HUES6 (cell line): ENCODE data around the gene DDX39A.
"Not testable (repeated sequence)": the region's sequence is repeated elsewhere in the genome, so short reads cannot be mapped to it uniquely, and the experiment has no call there.

Experiments used
- H3K27ac ChIP-seq: 2 replicates; pipeline ENCODE4 v1.7.0; 2013; ENCODE audit warnings: low read depth, mild to moderate bottlenecking, low read length, inconsistent platforms
- H3K27me3 ChIP-seq: 2 replicates; pipeline ENCODE4 v1.6.1; 2013; ENCODE audit warnings: low read length; ENCODE audit not compliant: control insufficient read depth, insufficient read depth
- H3K36me3 ChIP-seq: 2 replicates; pipeline ENCODE4 v1.6.1; 2013; ENCODE audit warnings: low read length; ENCODE audit not compliant: control insufficient read depth, insufficient read depth
- H3K4me1 ChIP-seq: 2 replicates; pipeline ENCODE4 v1.6.1; 2013; ENCODE audit warnings: low read length; ENCODE audit not compliant: control insufficient read depth, insufficient read depth
- H3K4me3 ChIP-seq: 2 replicates; pipeline ENCODE4 v1.5.1; 2013; ENCODE audit warnings: low read depth, low read length
- H3K9ac ChIP-seq: one replicate; pipeline ENCODE4 v1.6.1; 2013; ENCODE audit warnings: mild to moderate bottlenecking, low read length
- H3K9me3 ChIP-seq: 2 replicates; pipeline ENCODE4 v1.6.1; 2013; ENCODE audit warnings: low read depth, low read length; ENCODE audit not compliant: control insufficient read depth, insufficient read depth

DDX39A gene

GRCh38 chr19:14368011-14368513 lies 51.1 kb downstream of the DDX39A start:
- no peaks in the 10 kb centered on the region for H3K27me3 ChIP-seq
- no peaks in the 10 kb centered on the region for H3K9me3 ChIP-seq
- H3K4me1 ChIP-seq: peaks cover 22% of the 10 kb centered on the region; the same call in 1 of the 2 replicates
- H3K36me3 ChIP-seq: no peaks in the 10 kb centered on the region
- H3K9ac ChIP-seq: no peak overlapping the region
- H3K27ac ChIP-seq: no peak overlapping the region
- H3K4me3 ChIP-seq: no peak overlapping the region

DNA sequence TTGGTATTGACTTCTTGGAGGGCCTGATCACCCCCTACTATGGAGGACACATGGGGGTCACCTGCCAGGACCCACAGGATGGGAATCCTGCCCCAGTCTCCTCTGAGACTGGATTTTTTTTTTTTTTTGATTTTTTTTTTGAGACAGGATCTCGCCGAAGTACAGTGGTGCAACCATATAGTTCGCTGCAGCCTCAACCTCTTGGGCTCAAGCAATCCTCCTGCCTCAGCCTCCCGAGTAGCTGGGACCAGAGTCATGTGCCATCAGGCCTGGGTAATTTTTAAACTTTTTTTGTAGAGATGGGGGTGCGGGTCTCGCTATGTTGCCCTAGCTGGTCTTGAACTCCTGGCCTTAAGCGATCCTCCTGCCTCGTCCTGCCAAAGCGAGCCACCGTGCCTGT lies 52.1 kb downstream of the DDX39A start:
- H3K4me3 ChIP-seq: no peak overlapping the region
- peaks cover 13% of the 10 kb centered on the region; the same call in 1 of the 2 replicates for H3K4me1 ChIP-seq
- H3K9me3 ChIP-seq: no peaks in the 10 kb centered on the region
- H3K9ac ChIP-seq: no peak overlapping the region
- H3K27me3 ChIP-seq: no peaks in the 10 kb centered on the region
- H3K36me3 ChIP-seq: no peaks in the 10 kb centered on the region
- H3K27ac ChIP-seq: no peak overlapping the region

- Histone ChIP-seq H3K27me3 (no peaks in the 10 kb centered on the region), H3K27ac (no peak overlapping the region), H3K9ac (no peak overlapping the region), H3K4me1 (peaks cover 15% of the 10 kb centered on the region; the same call in 1 of the 2 replicates), H3K4me3 (no peak overlapping the region), H3K36me3 (no peaks in the 10 kb centered on the region), H3K9me3 (no peaks in the 10 kb centered on the region)
These were observed 52.6 kb downstream of the DDX39A start for GRCh38 chr19:14366529-14366928.

- Histone ChIP-seq H3K27ac (peak overlapping the region; percentile 93; the same call in 1 of the 2 replicates), H3K9ac (peak overlapping the region; percentile 80), H3K4me3 (peak overlapping the region; percentile 61)
- H3K27me3 ChIP-seq, H3K9me3 ChIP-seq, H3K4me1 ChIP-seq, H3K36me3 ChIP-seq: not testable (repeated sequence)
These were observed 55.1 kb downstream of the DDX39A start for GRCh38 chr19:14364098-14364443.

GRCh38 chr19:14363183-14364097 lies 55.7 kb downstream of the DDX39A start:
- peaks cover 7% of the 10 kb centered on the region; the same call in 1 of the 2 replicates for H3K4me1 ChIP-seq
- peak overlapping the region; percentile 80 for H3K9ac ChIP-seq
- H3K27ac ChIP-seq: peak overlapping the region; percentile 93

DNA sequence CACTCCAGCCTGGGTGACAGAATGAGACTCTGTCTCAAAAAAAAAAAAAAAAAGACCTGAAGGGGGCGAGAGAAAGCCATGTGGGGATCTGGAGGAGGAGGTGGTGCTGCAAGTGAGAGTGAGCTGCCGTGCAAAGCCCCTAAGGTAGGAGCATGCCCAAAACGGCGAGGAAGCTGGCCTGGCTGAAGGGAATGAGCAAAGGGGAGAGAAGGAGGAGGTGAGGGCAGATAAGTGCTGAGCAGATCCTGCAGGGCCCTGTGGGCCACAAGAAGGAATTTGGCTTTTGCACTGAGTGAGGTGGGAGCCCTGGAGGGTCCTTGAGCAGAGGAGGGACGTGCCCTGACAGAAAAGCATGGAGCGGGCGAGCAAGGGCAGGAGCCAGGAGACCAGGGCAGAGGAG lies 57.3 kb downstream of the DDX39A start:
- Histone ChIP-seq H3K27me3 (no peaks in the 10 kb centered on the region), H3K27ac (no peak overlapping the region), H3K4me1 (peaks cover 7% of the 10 kb centered on the region; the same call in 1 of the 2 replicates), H3K36me3 (no peaks in the 10 kb centered on the region; the same call in 1 of the 2 replicates), H3K9ac (no peak overlapping the region), H3K4me3 (no peak overlapping the region), H3K9me3 (no peaks in the 10 kb centered on the region)

More at GRCh38 chr19:14363183-14364097, 55.7 kb downstream of the DDX39A start:
- Histone ChIP-seq H3K36me3 (no peaks in the 10 kb centered on the region; the same call in 1 of the 2 replicates), H3K27me3 (no peaks in the 10 kb centered on the region), H3K4me3 (peak overlapping the region; percentile 61), H3K9me3 (no peaks in the 10 kb centered on the region)
